ENCODE measurements around the gene MAP3K5.

DNA sequence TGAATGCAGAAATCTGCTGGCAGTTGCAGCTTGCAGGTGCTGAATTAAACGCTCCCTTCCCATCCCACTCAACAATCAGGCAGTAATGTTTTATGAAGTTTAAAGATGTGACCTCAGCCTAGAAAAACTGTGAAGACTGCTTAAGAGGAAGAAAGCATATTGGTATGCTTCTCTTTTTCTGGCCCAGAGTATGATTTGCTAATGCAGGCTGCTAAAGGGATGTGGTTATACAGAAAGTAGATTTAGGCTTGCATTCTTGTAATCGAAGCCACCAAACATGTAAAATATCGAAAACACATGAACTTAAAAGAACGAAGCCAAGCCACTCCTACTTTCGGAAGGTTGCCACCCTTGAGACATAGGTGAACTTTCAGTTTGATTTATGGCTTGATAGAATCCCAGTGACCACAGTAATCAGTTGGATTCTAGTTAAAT, 40.7 kb downstream of the MAP3K5 start:
- TF ChIP-seq, protein P1, sequence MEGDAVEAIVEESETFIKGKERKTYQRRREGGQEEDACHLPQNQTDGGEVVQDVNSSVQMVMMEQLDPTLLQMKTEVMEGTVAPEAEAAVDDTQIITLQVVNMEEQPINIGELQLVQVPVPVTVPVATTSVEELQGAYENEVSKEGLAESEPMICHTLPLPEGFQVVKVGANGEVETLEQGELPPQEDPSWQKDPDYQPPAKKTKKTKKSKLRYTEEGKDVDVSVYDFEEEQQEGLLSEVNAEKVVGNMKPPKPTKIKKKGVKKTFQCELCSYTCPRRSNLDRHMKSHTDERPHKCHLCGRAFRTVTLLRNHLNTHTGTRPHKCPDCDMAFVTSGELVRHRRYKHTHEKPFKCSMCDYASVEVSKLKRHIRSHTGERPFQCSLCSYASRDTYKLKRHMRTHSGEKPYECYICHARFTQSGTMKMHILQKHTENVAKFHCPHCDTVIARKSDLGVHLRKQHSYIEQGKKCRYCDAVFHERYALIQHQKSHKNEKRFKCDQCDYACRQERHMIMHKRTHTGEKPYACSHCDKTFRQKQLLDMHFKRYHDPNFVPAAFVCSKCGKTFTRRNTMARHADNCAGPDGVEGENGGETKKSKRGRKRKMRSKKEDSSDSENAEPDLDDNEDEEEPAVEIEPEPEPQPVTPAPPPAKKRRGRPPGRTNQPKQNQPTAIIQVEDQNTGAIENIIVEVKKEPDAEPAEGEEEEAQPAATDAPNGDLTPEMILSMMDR (IDR thresholded peaks at IDR 0.05): no peak
- no peak for TF ChIP-seq POLR2AphosphoS5 (IDR thresholded peaks at IDR 0.05)
- TF ChIP-seq POLR2A (IDR thresholded peaks at IDR 0.05; ENCODE audit: low read depth): no peak
- no peak for TF ChIP-seq EP300 (IDR thresholded peaks at IDR 0.05)
